Measurements from ENCODE around the gene TNC.

- TF ChIP-seq, protein P1, sequence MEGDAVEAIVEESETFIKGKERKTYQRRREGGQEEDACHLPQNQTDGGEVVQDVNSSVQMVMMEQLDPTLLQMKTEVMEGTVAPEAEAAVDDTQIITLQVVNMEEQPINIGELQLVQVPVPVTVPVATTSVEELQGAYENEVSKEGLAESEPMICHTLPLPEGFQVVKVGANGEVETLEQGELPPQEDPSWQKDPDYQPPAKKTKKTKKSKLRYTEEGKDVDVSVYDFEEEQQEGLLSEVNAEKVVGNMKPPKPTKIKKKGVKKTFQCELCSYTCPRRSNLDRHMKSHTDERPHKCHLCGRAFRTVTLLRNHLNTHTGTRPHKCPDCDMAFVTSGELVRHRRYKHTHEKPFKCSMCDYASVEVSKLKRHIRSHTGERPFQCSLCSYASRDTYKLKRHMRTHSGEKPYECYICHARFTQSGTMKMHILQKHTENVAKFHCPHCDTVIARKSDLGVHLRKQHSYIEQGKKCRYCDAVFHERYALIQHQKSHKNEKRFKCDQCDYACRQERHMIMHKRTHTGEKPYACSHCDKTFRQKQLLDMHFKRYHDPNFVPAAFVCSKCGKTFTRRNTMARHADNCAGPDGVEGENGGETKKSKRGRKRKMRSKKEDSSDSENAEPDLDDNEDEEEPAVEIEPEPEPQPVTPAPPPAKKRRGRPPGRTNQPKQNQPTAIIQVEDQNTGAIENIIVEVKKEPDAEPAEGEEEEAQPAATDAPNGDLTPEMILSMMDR (IDR thresholded peaks at IDR 0.05) = no peak
- no peak for TF ChIP-seq POLR2A (IDR thresholded peaks at IDR 0.05)
Measured at GRCh38 chr9:114991861-114992260, 126.1 kb downstream of the TNC start.
